GM10266 (cell line): ENCODE results near the gene ATXN7L1.

Experiments used
- DNase-seq: peaks from one replicate; pipeline ENCODE4 v3.0.0; 2012; ENCODE audit errors: extremely low spot score
- TF ChIP-seq, protein P1 (sequence below): IDR thresholded peaks from 2 replicates; pipeline ENCODE4 v1.5.1; 2012; ENCODE audit warnings: mild to moderate bottlenecking, low read depth; ENCODE audit not compliant: control insufficient read depth, insufficient read depth; ENCODE audit errors: missing control alignments

ATXN7L1 gene

DNA sequence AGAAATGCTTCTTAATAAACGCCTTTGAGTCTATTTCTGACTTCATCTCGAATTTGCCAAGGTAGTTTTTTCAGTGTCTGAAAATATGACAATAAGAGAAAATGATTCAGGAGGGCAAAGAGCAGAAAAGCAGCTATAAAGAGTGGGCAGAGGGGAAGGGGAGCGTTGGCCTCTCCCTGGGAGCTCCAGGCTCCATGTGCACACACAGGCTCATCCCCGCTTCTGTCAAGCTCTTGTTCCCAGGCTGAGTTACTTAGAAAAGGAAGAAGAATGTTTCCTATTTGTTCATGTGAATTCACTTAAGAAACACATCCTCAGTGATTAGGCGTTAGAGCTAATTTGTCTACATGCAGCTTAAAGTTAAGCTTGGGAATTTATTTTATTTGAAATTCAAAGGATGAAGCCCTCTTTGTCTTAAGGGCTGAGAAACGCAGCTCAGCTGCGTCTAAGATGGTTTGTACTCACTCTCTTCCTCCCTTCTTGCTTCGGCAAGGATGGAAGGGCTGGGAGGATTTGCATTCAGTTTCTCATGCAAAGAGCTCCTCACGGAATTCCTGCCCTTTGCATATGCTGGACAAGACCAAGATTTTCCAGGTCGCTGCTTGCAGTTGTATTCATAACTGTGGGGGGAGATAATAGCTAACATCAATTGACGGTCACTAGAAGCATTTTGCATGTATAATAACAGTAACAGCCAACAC, 29.0 kb upstream of the ATXN7L1 start:
- DNase-seq, result no peak
- TF ChIP-seq, protein P1, sequence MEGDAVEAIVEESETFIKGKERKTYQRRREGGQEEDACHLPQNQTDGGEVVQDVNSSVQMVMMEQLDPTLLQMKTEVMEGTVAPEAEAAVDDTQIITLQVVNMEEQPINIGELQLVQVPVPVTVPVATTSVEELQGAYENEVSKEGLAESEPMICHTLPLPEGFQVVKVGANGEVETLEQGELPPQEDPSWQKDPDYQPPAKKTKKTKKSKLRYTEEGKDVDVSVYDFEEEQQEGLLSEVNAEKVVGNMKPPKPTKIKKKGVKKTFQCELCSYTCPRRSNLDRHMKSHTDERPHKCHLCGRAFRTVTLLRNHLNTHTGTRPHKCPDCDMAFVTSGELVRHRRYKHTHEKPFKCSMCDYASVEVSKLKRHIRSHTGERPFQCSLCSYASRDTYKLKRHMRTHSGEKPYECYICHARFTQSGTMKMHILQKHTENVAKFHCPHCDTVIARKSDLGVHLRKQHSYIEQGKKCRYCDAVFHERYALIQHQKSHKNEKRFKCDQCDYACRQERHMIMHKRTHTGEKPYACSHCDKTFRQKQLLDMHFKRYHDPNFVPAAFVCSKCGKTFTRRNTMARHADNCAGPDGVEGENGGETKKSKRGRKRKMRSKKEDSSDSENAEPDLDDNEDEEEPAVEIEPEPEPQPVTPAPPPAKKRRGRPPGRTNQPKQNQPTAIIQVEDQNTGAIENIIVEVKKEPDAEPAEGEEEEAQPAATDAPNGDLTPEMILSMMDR, result no peak

DNA sequence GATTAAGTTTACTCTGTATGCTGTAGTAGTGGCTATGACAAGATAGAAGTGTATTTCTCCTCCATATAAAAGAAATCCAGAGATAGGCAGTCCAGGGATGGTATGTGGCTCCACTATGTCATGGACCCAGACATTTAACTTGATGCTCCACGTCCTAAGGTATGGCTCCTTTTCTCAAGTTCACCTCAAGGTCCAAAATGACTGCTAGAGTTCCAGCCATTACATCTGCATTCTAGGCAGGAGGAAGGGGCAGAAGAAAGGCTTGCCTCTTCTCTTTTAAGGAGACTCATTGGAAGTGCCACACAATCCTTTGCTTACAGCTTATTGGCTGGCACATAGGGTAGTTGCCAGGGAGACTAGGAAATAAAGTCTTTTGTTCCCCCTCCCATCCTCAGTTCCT, 27.7 kb upstream of the ATXN7L1 start:
- DNase-seq, result no peak
- TF ChIP-seq, protein P1, result no peak

GRCh38 chr7:105902325-105902911, 26.0 kb upstream of the ATXN7L1 start:
- no peak for DNase-seq

GRCh38 chr7:105897999-105898398, 21.6 kb upstream of the ATXN7L1 start:
- TF ChIP-seq, protein P1, result no peak
- no peak for DNase-seq

More at GRCh38 chr7:105902325-105902911, 26.0 kb upstream of the ATXN7L1 start:
- TF ChIP-seq, protein P1, result no peak

- no peak for DNase-seq
- TF ChIP-seq, protein P1, result no peak
Observed at GRCh38 chr7:105896407-105896911, 20.1 kb upstream of the ATXN7L1 start.

DNA sequence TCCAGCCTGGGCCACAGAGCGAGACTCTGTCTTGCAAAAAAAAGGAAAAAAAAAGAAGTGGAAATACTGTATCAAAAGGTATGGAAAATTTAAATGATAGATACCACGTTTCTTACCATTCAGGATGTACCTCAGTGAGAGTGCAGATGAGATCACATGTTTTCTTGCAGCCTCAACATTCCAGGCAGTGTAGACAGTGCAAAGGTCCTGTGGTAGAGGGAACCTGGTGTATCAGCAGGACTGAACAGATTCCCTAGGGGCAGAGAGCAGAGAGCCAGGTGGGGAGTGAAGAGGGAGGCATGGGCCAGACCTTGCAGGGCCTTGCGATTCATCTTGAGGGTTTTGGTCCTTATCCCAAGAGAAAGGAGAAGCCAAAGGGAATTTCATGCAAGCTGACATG, 17.7 kb upstream of the ATXN7L1 start:
- TF ChIP-seq, protein P1, result no peak
- no peak for DNase-seq

DNA sequence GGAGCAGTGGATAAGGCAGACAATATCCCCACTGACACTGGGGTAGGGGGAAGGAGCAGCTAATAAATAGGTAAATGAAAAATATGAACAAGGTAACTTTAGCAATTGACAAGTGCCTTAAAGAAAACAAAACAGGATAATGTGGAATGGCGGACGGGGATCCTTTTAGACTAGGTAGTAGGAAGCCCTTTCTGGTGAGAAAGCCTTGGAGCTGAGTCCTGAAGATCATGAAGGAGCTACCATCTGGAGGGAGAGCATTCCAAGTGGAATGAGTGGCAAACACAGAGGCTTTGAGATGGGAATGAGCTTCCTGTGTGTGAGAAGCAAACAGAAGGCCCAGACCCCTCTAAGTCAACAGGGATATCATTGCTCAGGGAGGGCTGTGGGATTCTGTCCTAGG, 16.0 kb upstream of the ATXN7L1 start:
- TF ChIP-seq, protein P1, result no peak

More for the DNA sequence above, 16.0 kb upstream of the ATXN7L1 start:
- DNase-seq, result no peak
